IMR-90 (cell line): ENCODE results near the gene ABTB2. TPM values are rescaled to one million over a fixed set of nuclear protein-coding genes. Genes with fewer than 3 reads are reported as not detected.

Source experiments
- ATAC-seq: fragments of 200-7000 bp; cut with Tn5 transposase; 2 replicates; pipeline ENCODE4 v1.9.1; 2020; ENCODE audit warnings: low read depth, mild to moderate bottlenecking, moderate library complexity
- BruUV-seq: library from RNA; stranded (reverse); fragments of 400-500 nt; replicated peaks from 2 replicates; lab custom pipeline; 2021; lab: Mats Ljungman, UMichigan
- CTCF ChIA-PET: fragments of 300-600 bp; formaldehyde crosslinking; extraction: SDS; loops from one replicate; lab custom pipeline; 2021; ENCODE audit warnings: antibody characterized with exemption; lab: Yijun Ruan, JAX
- POLR2A ChIA-PET: fragments of 300-600 bp; sonication (Branson Sonifier 250); formaldehyde crosslinking; loops from one replicate; lab custom pipeline; 2022; ENCODE audit warnings: antibody characterized with exemption; ENCODE audit not compliant: unreplicated experiment; lab: Charles Lee
- DNase-seq: peaks from one replicate; pipeline ENCODE4 v3.0.0; 2013
- H2AFZ ChIP-seq: replicated peaks from 2 replicates; pipeline ENCODE3; 2013; ENCODE audit warnings: low read length, mild to moderate bottlenecking; ENCODE audit not compliant: poor library complexity
- H2AK5ac ChIP-seq: 2 replicates; pipeline ENCODE4 v1.6.1; 2013; ENCODE audit warnings: low read depth, low read length, inconsistent platforms
- H2AK9ac ChIP-seq: replicated peaks from 2 replicates; pipeline ENCODE3; 2013; ENCODE audit warnings: mild to moderate bottlenecking, low read depth, low read length, moderate library complexity; ENCODE audit not compliant: poor library complexity
- H2BK120ac ChIP-seq: 2 replicates; pipeline ENCODE4 v1.6.1; 2013; ENCODE audit warnings: low read depth, low read length, inconsistent platforms
- H2BK15ac ChIP-seq: 3 replicates; pipeline ENCODE4 v1.6.1; 2013; ENCODE audit warnings: low read depth, low read length, inconsistent platforms
- H2BK20ac ChIP-seq: 2 replicates; pipeline ENCODE4 v1.6.1; 2013; ENCODE audit warnings: low read depth, mild to moderate bottlenecking, inconsistent platforms, low read length, moderate library complexity
- H2BK5ac ChIP-seq: 2 replicates; pipeline ENCODE4 v1.6.1; 2013; ENCODE audit warnings: mild to moderate bottlenecking, low read depth, low read length, inconsistent platforms; ENCODE audit not compliant: poor library complexity, severe bottlenecking
- H3K14ac ChIP-seq: replicated peaks from 2 replicates; pipeline ENCODE4 v1.6.1; 2013; ENCODE audit warnings: low read depth, low read length, inconsistent platforms
- H3K18ac ChIP-seq: 2 replicates; pipeline ENCODE4 v1.6.1; 2013; ENCODE audit warnings: low read depth, low read length, control low read depth
- H3K23ac ChIP-seq: 2 replicates; pipeline ENCODE4 v1.6.1; 2013; ENCODE audit warnings: low read depth, low read length, inconsistent platforms
- H3K27ac ChIP-seq: 2 replicates; pipeline ENCODE4 v1.5.1; 2013; ENCODE audit warnings: mild to moderate bottlenecking, control low read depth, low read length; ENCODE audit not compliant: insufficient read depth
- H3K27me3 ChIP-seq: 2 replicates; pipeline ENCODE4 v1.6.1; 2013; ENCODE audit warnings: low read length; ENCODE audit not compliant: control insufficient read depth, insufficient read depth
- H3K36me3 ChIP-seq: 2 replicates; pipeline ENCODE4 v1.6.1; 2013; ENCODE audit warnings: low read length, mixed read lengths; ENCODE audit not compliant: control insufficient read depth, insufficient read depth
- H3K4ac ChIP-seq: 2 replicates; pipeline ENCODE4 v1.6.1; 2013; ENCODE audit warnings: low read depth, low read length, inconsistent platforms
- H3K4me1 ChIP-seq: 2 replicates; pipeline ENCODE4 v1.6.1; 2013; ENCODE audit warnings: low read length, mixed read lengths; ENCODE audit not compliant: control insufficient read depth, insufficient read depth
- H3K4me2 ChIP-seq: 2 replicates; pipeline ENCODE4 v1.6.1; 2013; ENCODE audit warnings: low read depth, mild to moderate bottlenecking, control low read depth, low read length, moderate library complexity
- H3K4me3 ChIP-seq: 2 replicates; pipeline ENCODE4 v1.5.1; 2013; ENCODE audit warnings: low read depth, mild to moderate bottlenecking, control low read depth, low read length, moderate library complexity; ENCODE audit not compliant: insufficient read depth
- H3K56ac ChIP-seq: 2 replicates; pipeline ENCODE4 v1.6.1; 2013; ENCODE audit warnings: low read length, inconsistent platforms; ENCODE audit not compliant: insufficient read depth; ENCODE audit errors: extremely low read depth
- H3K79me1 ChIP-seq, 2 experiments: 2 replicates each; pipeline ENCODE4 v1.6.1; 2013; ENCODE audit warnings: low read length in 2 of 2, inconsistent platforms in 1 of 2, low read depth in 1 of 2
- H3K9ac ChIP-seq: 2 replicates; pipeline ENCODE4 v1.6.1; 2013; ENCODE audit warnings: low read depth, low read length, control low read depth
- H3K9me1 ChIP-seq: 2 replicates; pipeline ENCODE4 v1.6.1; 2013; ENCODE audit warnings: low read length, inconsistent platforms; ENCODE audit not compliant: insufficient read depth
- H3K9me3 ChIP-seq: 2 replicates; pipeline ENCODE4 v1.6.1; 2013; ENCODE audit warnings: low read length; ENCODE audit not compliant: control insufficient read depth, insufficient read depth
- H4K20me1 ChIP-seq: 2 replicates; pipeline ENCODE4 v1.6.1; 2013; ENCODE audit warnings: low read length, inconsistent platforms; ENCODE audit not compliant: insufficient read depth
- H4K5ac ChIP-seq: 2 replicates; pipeline ENCODE4 v1.6.1; 2013; ENCODE audit warnings: mild to moderate bottlenecking, low read depth, low read length, control low read depth
- H4K8ac ChIP-seq, 2 experiments: 2 replicates each; pipeline ENCODE4 v1.6.1; 2013; ENCODE audit warnings: low read depth in 2 of 2, low read length in 2 of 2, control low read depth in 1 of 2, inconsistent platforms in 1 of 2
- H4K91ac ChIP-seq: 2 replicates; pipeline ENCODE4 v1.6.1; 2013; ENCODE audit warnings: low read depth, low read length, inconsistent platforms; ENCODE audit not compliant: insufficient read depth
- BHLHE40 ChIP-seq: fragments of 150-350 bp; IDR thresholded peaks from 2 replicates; pipeline ENCODE4 v1.6.1; 2016; ENCODE audit warnings: mild to moderate bottlenecking, low read depth, low read length
- CEBPB ChIP-seq: IDR thresholded peaks from 2 replicates; pipeline ENCODE4 v1.6.1; 2012; ENCODE audit warnings: low read depth, low read length, improper control_type of control experiment
- CHD1 ChIP-seq: IDR thresholded peaks from 2 replicates; pipeline ENCODE4 v1.6.1; 2012; ENCODE audit warnings: low read depth, low read length, improper control_type of control experiment
- CTCF ChIP-seq: conservative IDR thresholded peaks from 2 replicates; pipeline ENCODE4 v1.5.1; 2012; ENCODE audit warnings: mild to moderate bottlenecking, low read depth, low read length, improper control_type of control experiment
- ELK1 ChIP-seq: fragments of 150-350 bp; IDR thresholded peaks from 2 replicates; pipeline ENCODE4 v1.6.1; 2016; ENCODE audit warnings: low read depth, mild to moderate bottlenecking, low read length, moderate library complexity, borderline replicate concordance
- FOS ChIP-seq: fragments of 150-350 bp; IDR thresholded peaks from 2 replicates; pipeline ENCODE4 v1.6.1; 2016; ENCODE audit warnings: low read depth, low read length
- MAFK ChIP-seq: IDR thresholded peaks from 2 replicates; pipeline ENCODE4 v1.6.1; 2012; ENCODE audit warnings: low read depth, low read length, improper control_type of control experiment
- MAZ ChIP-seq: IDR thresholded peaks from 2 replicates; pipeline ENCODE4 v1.6.1; 2012; ENCODE audit warnings: low read depth, mild to moderate bottlenecking, low read length, improper control_type of control experiment, moderate library complexity, borderline replicate concordance
- MXI1 ChIP-seq: IDR thresholded peaks from 2 replicates; pipeline ENCODE4 v1.6.1; 2012; ENCODE audit warnings: low read depth, mild to moderate bottlenecking, low read length, moderate library complexity, borderline replicate concordance
- NFE2L2 ChIP-seq: fragments of 150-350 bp; IDR thresholded peaks from 2 replicates; pipeline ENCODE4 v1.6.1; 2016; ENCODE audit warnings: low read depth, mild to moderate bottlenecking, low read length
- POLR2A ChIP-seq: IDR thresholded peaks from 2 replicates; pipeline ENCODE4 v1.6.1; 2012; ENCODE audit warnings: mild to moderate bottlenecking, low read depth, low read length
- RAD21 ChIP-seq: IDR thresholded peaks from 2 replicates; pipeline ENCODE4 v1.6.1; 2012; ENCODE audit warnings: low read length, improper control_type of control experiment
- RCOR1 ChIP-seq: IDR thresholded peaks from 2 replicates; pipeline ENCODE4 v1.6.1; 2012; ENCODE audit warnings: mild to moderate bottlenecking, low read length, improper control_type of control experiment; ENCODE audit not compliant: insufficient replicate concordance
- RFX5 ChIP-seq: IDR thresholded peaks from 2 replicates; pipeline ENCODE4 v1.8.0; 2012; ENCODE audit warnings: low read depth, mild to moderate bottlenecking, low read length, moderate library complexity
- SMC3 ChIP-seq: fragments of 150-350 bp; IDR thresholded peaks from 2 replicates; pipeline ENCODE4 v1.6.1; 2016; ENCODE audit warnings: low read depth, mild to moderate bottlenecking, antibody characterized with exemption, low read length, moderate library complexity
- USF2 ChIP-seq: fragments of 150-350 bp; IDR thresholded peaks from 2 replicates; pipeline ENCODE4 v1.6.1; 2017; ENCODE audit warnings: mild to moderate bottlenecking, antibody characterized with exemption, low read length, low read depth
- WGBS, 2 experiments: methylation state at CpG; one replicate each; pipeline versions ENCODE4 v1.1.5 to v1.1.7; 2013; ENCODE audit warnings: missing lambda C conversion rate in 2 of 2; ENCODE audit not compliant: insufficient read length in 1 of 2; ENCODE audit errors: extremely low coverage in 2 of 2; 5-methylcytosine and 5-hydroxymethylcytosine counted together
- dilution Hi-C: fragments of 300-500 bp; cut with HindIII; formaldehyde crosslinking; loops from one replicate; pipeline ENCODE4 v1.14.3; 2018; ENCODE audit warnings: low sequenced_read_pairs; ENCODE audit not compliant: unreplicated experiment
- in situ Hi-C: fragments of 300-500 bp; cut with MboI; formaldehyde crosslinking; loops from 3 replicates; pipeline ENCODE4 v1.14.3; 2019; ENCODE audit warnings: low sequenced_read_pairs, inconsistent platforms, mixed read lengths
- intact Hi-C: fragments of 100-400 bp; cut with micrococcal nuclease; formaldehyde crosslinking; loops from 2 replicates; pipeline ENCODE4 v1.10.0; 2022
- polyA plus RNA-seq, 3 experiments: library from polyadenylated mRNA; depleted of rRNA; stranded (reverse); fragments of >200 nt; gene quantifications; 2 replicates each; pipeline ENCODE4 v1.2.3, GENCODE V29; 2012; ENCODE audit warnings: low replicate concordance in 1 of 3
- total RNA-seq: library from RNA; depleted of rRNA; stranded (reverse); fragments of >200 nt; gene quantifications from 2 replicates; pipeline ENCODE4 v1.2.3, GENCODE V29; 2012

The ABTB2 gene
- total and polyA plus RNA-seq, 2 of the 4 experiments (the other 2 are of a cell fraction), result 0.18 to 2.0 TPM

GRCh38 chr11:34355726-34356125 lies 2.1 kb downstream of the ABTB2 start:
- DNase-seq (no peak), ATAC-seq (no peak)
- Histone ChIP-seq H2BK20ac (no peak overlapping the region), H4K8ac (no peak overlapping the region), H3K36me3 (no peaks in the 10 kb centered on the region), H4K20me1 (peaks cover 11% of the 10 kb centered on the region), H3K27ac (no peak overlapping the region), H2BK120ac (no peak overlapping the region), H3K56ac (no peak overlapping the region), H3K4ac (no peak overlapping the region), H3K27me3 (peaks cover 15% of the 10 kb centered on the region), H4K91ac (no peak overlapping the region), H4K5ac (no peak overlapping the region), H2BK5ac (no peak overlapping the region), H3K18ac (no peak overlapping the region), H3K9me1 (peaks cover 4% of the 10 kb centered on the region; the same call in 1 of the 2 replicates), H2AFZ (no peak overlapping the region), H3K9me3 (no peaks in the 10 kb centered on the region), H2AK9ac (peak overlapping the region; percentile 5), H3K79me1 (no peaks in the 10 kb centered on the region), H3K14ac (no peak overlapping the region), H2BK15ac (no peak overlapping the region), H3K4me2 (peak overlapping the region; percentile 77; the same call in 1 of the 2 replicates), H3K23ac (0 out of 2 replicates have a peak overlapping the region, but pooled peaks have one; percentile 45), H3K4me3 (no peak overlapping the region), H3K4me1 (peaks cover 6% of the 10 kb centered on the region; the same call in 1 of the 2 replicates), H2AK5ac (0 out of 2 replicates have a peak overlapping the region, but pooled peaks have one; percentile 13), H3K9ac (no peak overlapping the region)
- ChIA-PET POLR2A (interaction anchor here (0.6 kb wide), 1 partner anchor 181 kb away, joined by 14 read pairs; no protein-coding TSS in a partner anchor), CTCF (interaction anchor here (4.9 kb wide), 1 partner anchor 181 kb away, joined by 37 read pairs; no protein-coding TSS in a partner anchor)
- BruUV-seq, result no TSS peak
- TF ChIP-seq POLR2A (no peak), MAZ (no peak), CTCF (no peak), MAFK (no peak), BHLHE40 (no peak), NFE2L2 (no peak), RFX5 (no peak), RAD21 (no peak), FOS (no peak), MXI1 (no peak), USF2 (no peak), CHD1 (no peak), ELK1 (no peak), RCOR1 (no peak), CEBPB (no peak), SMC3 (no peak)
- no CpG with 5 or more reads among the region's 3 CpGs for WGBS, 2 experiments
- dilution Hi-C loops, result loop anchor here (10.0 kb wide), 1 partner anchor 91 kb away; no protein-coding TSS in a partner anchor
- in situ Hi-C loops, result loop anchor here (5.0 kb wide), 2 partner anchors 178 to 358 kb away; no protein-coding TSS in a partner anchor
- intact Hi-C loops, result loop anchor here (5.0 kb wide), 1 partner anchor 498 kb away; no protein-coding TSS in a partner anchor
